Measurements from ENCODE around the gene NEK6. TPM values are rescaled to one million over a fixed set of nuclear protein-coding genes. Genes with fewer than 3 reads are reported as not detected.

NEK6 gene
- total RNA-seq, 2 donors from 2014 or later: 24.0 to 43.6 TPM

DNA sequence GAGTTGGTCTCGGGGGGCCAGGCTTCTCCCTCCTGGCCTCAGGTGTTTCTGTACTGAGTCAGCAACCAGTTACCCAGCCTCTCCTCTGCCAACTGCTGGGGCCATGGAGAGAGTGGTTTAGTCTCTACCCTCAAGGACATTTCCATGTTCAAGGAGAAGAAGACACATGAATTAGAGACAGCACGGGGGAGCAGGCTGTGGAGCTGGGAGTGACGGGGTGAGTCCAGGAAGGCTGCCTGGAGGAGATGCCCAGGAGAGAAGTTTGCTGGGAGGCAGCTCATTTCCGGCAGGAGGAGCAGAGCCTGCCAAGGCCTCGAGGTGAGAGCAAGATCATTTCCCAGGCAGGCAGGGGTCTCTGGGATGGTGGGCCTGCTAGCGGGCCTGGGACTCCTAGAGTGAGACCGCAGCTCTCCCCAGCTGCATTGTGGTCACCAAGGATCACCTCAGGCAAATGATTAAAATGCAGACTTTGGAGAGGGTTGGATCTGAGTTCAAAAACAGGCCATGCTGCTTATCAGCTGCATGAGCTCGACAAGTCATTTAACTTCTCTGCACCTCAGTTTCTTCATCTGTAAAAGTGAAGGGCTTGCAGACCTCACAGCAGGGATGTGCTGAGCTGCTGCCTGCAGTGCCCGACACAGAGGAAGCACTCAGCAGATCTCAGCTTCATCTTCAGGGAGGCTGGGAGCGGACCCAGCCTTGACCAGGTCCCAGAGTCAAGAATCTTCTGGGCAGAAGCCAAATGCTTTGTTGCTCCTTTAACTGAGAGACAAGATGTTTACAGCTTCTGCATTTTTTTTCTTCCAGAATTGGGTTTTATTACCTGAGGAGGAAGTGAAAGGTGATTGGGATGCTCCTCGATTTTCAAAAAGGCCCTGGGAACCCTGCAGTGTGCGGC lies 35.2 kb downstream of the NEK6 start:
- DNase-seq (ENCODE audit: low spot score): no peak
- ATAC-seq (ENCODE audit: insufficient number of reproducible peaks, low FRiP score, low read depth): no peak
- no peaks in the 10 kb centered on the region for H3K27me3 ChIP-seq (replicated peaks; ENCODE audit: insufficient read depth)
- no peaks in the 10 kb centered on the region for H3K9me3 ChIP-seq
- peaks cover 38 to 75% of the 10 kb centered on the region in 2 donors for H3K4me1 ChIP-seq (ENCODE audit: control insufficient read depth in 1 of 2, low read depth in 2 of 2)
- TF ChIP-seq, protein P1, sequence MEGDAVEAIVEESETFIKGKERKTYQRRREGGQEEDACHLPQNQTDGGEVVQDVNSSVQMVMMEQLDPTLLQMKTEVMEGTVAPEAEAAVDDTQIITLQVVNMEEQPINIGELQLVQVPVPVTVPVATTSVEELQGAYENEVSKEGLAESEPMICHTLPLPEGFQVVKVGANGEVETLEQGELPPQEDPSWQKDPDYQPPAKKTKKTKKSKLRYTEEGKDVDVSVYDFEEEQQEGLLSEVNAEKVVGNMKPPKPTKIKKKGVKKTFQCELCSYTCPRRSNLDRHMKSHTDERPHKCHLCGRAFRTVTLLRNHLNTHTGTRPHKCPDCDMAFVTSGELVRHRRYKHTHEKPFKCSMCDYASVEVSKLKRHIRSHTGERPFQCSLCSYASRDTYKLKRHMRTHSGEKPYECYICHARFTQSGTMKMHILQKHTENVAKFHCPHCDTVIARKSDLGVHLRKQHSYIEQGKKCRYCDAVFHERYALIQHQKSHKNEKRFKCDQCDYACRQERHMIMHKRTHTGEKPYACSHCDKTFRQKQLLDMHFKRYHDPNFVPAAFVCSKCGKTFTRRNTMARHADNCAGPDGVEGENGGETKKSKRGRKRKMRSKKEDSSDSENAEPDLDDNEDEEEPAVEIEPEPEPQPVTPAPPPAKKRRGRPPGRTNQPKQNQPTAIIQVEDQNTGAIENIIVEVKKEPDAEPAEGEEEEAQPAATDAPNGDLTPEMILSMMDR (IDR thresholded peaks at IDR 0.05): no peak
- H3K36me3 ChIP-seq: no peaks in the 10 kb centered on the region
- no peak overlapping the region for H3K4me3 ChIP-seq
- no peak overlapping the region for H3K27ac ChIP-seq

DNA sequence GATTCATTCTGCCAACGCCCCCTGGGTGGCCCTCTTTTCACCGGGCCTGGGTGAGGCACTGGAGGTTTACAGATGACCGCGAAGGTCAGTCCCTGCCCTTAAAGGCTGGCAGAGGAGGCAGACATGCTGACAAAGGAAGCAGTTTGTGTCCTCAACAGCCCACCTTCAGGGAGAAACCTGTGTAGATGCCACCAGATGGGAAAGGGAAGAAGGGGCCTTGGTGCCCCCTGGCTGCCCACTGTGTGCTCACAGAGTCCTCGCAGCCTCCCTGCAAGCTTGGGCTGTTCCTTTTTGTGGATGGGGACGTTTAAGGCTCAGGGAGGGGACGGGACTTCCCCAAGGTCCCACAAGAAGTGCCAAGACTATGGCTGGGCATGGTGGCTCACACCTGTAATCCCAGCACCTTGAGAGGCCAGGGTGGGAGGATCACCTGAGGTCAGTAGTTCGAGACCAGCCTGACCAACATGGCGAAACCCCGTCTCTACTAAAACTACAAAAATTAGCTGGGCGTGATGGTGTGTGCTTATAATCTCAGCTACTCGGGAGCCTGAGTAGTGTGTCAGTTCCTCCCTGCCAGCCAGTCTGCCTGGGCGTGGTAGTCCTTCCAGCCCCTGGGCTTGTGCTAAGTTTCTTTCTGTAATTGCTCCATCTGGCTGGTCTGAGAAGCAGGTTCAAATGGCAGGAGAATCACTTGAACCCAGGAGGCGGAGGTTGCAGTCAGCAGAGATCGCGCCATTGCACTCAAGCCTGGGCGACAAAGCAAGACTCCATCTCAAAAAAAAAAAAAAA lies 36.2 kb downstream of the NEK6 start:
- Histone ChIP-seq H3K4me3 (no peak overlapping the region), H3K27ac (no peak overlapping the region), H3K36me3 (no peaks in the 10 kb centered on the region), H3K27me3 (replicated peaks; ENCODE audit: insufficient read depth) (no peaks in the 10 kb centered on the region), H3K4me1 (ENCODE audit: control insufficient read depth in 1 of 2, low read depth in 2 of 2) (peaks cover 40 to 77% of the 10 kb centered on the region in 2 donors), H3K9me3 (no peaks in the 10 kb centered on the region)
- TF ChIP-seq, protein P1 (IDR thresholded peaks at IDR 0.05): no peak
- DNase-seq (ENCODE audit: low spot score) (no peak), ATAC-seq (ENCODE audit: insufficient number of reproducible peaks, low FRiP score, low read depth) (no peak)

DNA sequence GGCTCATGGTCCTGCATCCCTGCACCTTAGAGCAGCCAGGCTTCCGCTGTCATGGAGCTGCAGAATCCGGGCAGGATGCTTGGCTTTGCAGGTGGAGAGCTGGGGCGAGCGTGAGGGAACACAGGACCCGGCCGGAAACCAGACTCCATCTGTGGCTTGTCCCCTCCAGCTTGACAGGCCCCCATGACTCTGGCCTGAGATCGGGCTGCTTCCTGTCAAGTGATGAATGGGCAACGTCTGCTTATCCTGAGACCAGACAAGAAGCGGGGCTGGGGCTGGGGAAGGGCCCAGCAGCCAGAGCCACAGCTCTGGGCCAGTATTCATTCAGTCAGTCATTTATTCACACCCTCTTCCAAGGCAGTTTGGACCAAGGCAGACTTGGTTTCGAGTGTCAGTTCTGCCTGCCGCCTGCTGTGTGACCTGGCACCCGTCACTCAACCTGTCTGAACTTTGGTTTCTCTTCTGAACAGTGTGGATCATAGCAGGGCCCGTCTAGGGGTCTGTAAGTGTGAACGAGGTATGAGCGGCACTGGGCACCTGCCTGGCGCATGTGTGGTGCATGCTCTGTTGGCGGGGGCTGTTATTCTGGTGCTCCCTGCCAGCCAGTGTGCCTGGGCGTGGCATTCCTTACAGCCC lies 37.5 kb downstream of the NEK6 start:
- Histone ChIP-seq H3K9me3 (no peaks in the 10 kb centered on the region), H3K27ac (no peak overlapping the region), H3K4me3 (no peak overlapping the region), H3K27me3 (replicated peaks; ENCODE audit: insufficient read depth) (no peaks in the 10 kb centered on the region), H3K4me1 (ENCODE audit: control insufficient read depth in 1 of 2, low read depth in 2 of 2) (peaks cover 40 to 81% of the 10 kb centered on the region in 2 donors), H3K36me3 (no peaks in the 10 kb centered on the region)
- DNase-seq (ENCODE audit: low spot score): no peak
- TF ChIP-seq, protein P1 (IDR thresholded peaks at IDR 0.05): no peak
- no peak for ATAC-seq (ENCODE audit: insufficient number of reproducible peaks, low FRiP score, low read depth)

DNA sequence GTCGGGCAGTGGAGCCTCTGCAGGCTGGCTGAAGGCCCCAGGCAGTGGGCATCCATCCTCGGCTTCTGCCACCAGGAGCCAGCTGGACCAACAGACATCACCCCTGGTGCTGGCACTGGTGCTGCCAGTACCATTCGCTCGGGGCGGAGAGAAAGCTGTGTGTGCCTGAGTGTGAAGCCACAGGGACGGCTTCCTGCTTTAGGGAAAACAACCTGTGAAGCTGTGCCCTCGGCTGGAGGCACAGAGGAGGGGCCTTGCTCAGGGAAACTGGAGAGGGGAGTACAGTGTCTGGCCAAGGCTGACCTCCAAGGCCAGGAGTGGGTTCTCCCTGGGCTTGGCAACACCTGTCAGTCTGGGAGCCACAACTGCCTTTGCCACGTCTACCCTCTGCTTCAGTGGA lies 38.3 kb downstream of the NEK6 start:
- H3K27me3 ChIP-seq (replicated peaks; ENCODE audit: insufficient read depth): no peaks in the 10 kb centered on the region
- TF ChIP-seq, protein P1 (IDR thresholded peaks at IDR 0.05): no peak
- no peaks in the 10 kb centered on the region for H3K36me3 ChIP-seq
- H3K4me3 ChIP-seq: no peak overlapping the region
- no peak overlapping the region for H3K27ac ChIP-seq
- peaks cover 38 to 73% of the 10 kb centered on the region in 2 donors for H3K4me1 ChIP-seq (ENCODE audit: control insufficient read depth in 1 of 2, low read depth in 2 of 2)
- no peaks in the 10 kb centered on the region for H3K9me3 ChIP-seq
- ATAC-seq (ENCODE audit: insufficient number of reproducible peaks, low FRiP score, low read depth) (no peak), DNase-seq (ENCODE audit: low spot score) (no peak)

All from thoracic aorta (tissue), 2 donors.